Measurements from ENCODE around the gene GRHPR.

Gene GRHPR

GRCh38 chr9:37407468-37407867, 15.0 kb upstream of the GRHPR start:
- Histone ChIP-seq H3K4me1 (ENCODE audit: control insufficient read depth, insufficient read depth, low read length) (no peaks in the 10 kb centered on the region), H3K36me3 (ENCODE audit: control insufficient read depth in 2 of 2, insufficient read depth in 1 of 2, low read length in 2 of 2) (no peaks in the 10 kb centered on the region), H3K4me3 (ENCODE audit: low read depth, low read length) (no peak overlapping the region), H3K9me3 (ENCODE audit: control insufficient read depth, insufficient read depth, low read depth, low read length) (no peaks in the 10 kb centered on the region), H3K27ac (ENCODE audit: extremely low read depth, low read depth, low read length) (no peak overlapping the region)
- CTCF ChIA-PET = interaction anchor here (0.5 to 2.5 kb wide), 17 partner anchors 8 to 590 kb away, joined by 3 to 14 read pairs (median 3); no protein-coding TSS in a partner anchor
- no peak for TF ChIP-seq ZNF510 (tag by site-specific recombination; IDR thresholded peaks at IDR 0.05; ENCODE audit: insufficient replicate concordance)
- no peak for TF ChIP-seq ZNF704 (tag by site-specific recombination; IDR thresholded peaks at IDR 0.05)
- no peak for TF ChIP-seq PRDM1 (tag by site-specific recombination; IDR thresholded peaks at IDR 0.05)
- TF ChIP-seq OSR2 (tag by site-specific recombination; IDR thresholded peaks at IDR 0.05) = no peak
- no peak for TF ChIP-seq PBX3 (CRISPR knock-in tag; IDR thresholded peaks at IDR 0.05)
- no peak for TF ChIP-seq ZNF202 (tag by site-specific recombination; IDR thresholded peaks at IDR 0.05; ENCODE audit: borderline replicate concordance)
- no peak for TF ChIP-seq ZNF670 (tag by site-specific recombination; IDR thresholded peaks at IDR 0.05; ENCODE audit: low read depth)
- TF ChIP-seq HIC1 (tag by site-specific recombination; IDR thresholded peaks at IDR 0.05) = no peak
- no peak for TF ChIP-seq ZNF341 (tag by site-specific recombination; IDR thresholded peaks at IDR 0.05; ENCODE audit: low read depth)
- TF ChIP-seq ZBTB10 (tag by site-specific recombination; IDR thresholded peaks at IDR 0.05) = no peak
- TF ChIP-seq KLF8 (tag by site-specific recombination; IDR thresholded peaks at IDR 0.05) = no peak
- no peak for TF ChIP-seq ZNF664 (tag by site-specific recombination; IDR thresholded peaks at IDR 0.05)
- no peak for TF ChIP-seq ZNF658 (tag by site-specific recombination; IDR thresholded peaks at IDR 0.05)
- TF ChIP-seq ZFP69B (tag by site-specific recombination; IDR thresholded peaks at IDR 0.05) = no peak
- POLR2A ChIA-PET = no interaction called here

GRCh38 chr9:37408933-37409710, 13.4 kb upstream of the GRHPR start:
- TF ChIP-seq ZIC2 (tag by site-specific recombination; IDR thresholded peaks at IDR 0.05) (peak; percentile 67), ZNF830 (tag by site-specific recombination; IDR thresholded peaks at IDR 0.05; ENCODE audit: low read depth) (no peak), PRDM4 (tag by site-specific recombination; IDR thresholded peaks at IDR 0.05) (no peak), PATZ1 (tag by site-specific recombination; IDR thresholded peaks at IDR 0.05) (no peak), BCL11B (tag by site-specific recombination; IDR thresholded peaks at IDR 0.05; ENCODE audit: low read depth) (no peak), SP7 (tag by site-specific recombination; IDR thresholded peaks at IDR 0.05) (0 out of 2 replicates have a peak, but pooled peaks have one; percentile 28), MYNN (tag by site-specific recombination; IDR thresholded peaks at IDR 0.05; ENCODE audit: borderline replicate concordance) (no peak), ZNF48 (tag by site-specific recombination; IDR thresholded peaks at IDR 0.05) (no peak), PRDM1 (tag by site-specific recombination; IDR thresholded peaks at IDR 0.05) (peak; percentile 38; the same call in 1 of the 2 replicates), ZNF707 (tag by site-specific recombination; IDR thresholded peaks at IDR 0.05) (no peak)
- ChIA-PET POLR2A (no interaction called here), CTCF (no interaction called here)
- no peaks in the 10 kb centered on the region for H3K4me1 ChIP-seq (ENCODE audit: control insufficient read depth, insufficient read depth, low read length)
- H3K36me3 ChIP-seq (ENCODE audit: control insufficient read depth in 2 of 2, insufficient read depth in 1 of 2, low read length in 2 of 2) = no peaks in the 10 kb centered on the region
- H3K4me3 ChIP-seq (ENCODE audit: low read depth, low read length) = no peak overlapping the region
- no peak overlapping the region for H3K27ac ChIP-seq (ENCODE audit: extremely low read depth, low read depth, low read length)
- H3K9me3 ChIP-seq (ENCODE audit: control insufficient read depth, insufficient read depth, low read depth, low read length) = no peaks in the 10 kb centered on the region
